GM12878 (cell line): ENCODE data around the gene CCT4. TPM values are rescaled to one million over a fixed set of nuclear protein-coding genes. Genes with fewer than 3 reads are reported as not detected.

Experiments used
- CBX3 ChIP-seq: fragments of 200-600 bp; sonication (generic); IDR thresholded peaks from 2 replicates; pipeline ENCODE4 v1.6.1; 2016; ENCODE audit warnings: low read depth, borderline replicate concordance
- DPF2 ChIP-seq: fragments of 450-650 bp; IDR thresholded peaks from 2 replicates; pipeline ENCODE4 v1.6.1; 2017; ENCODE audit warnings: mild to moderate bottlenecking
- E2F8 ChIP-seq: fragments of 450-650 bp; IDR thresholded peaks from 2 replicates; pipeline ENCODE4 v1.6.1; 2018; ENCODE audit warnings: mild to moderate bottlenecking, low read depth, moderate library complexity; ENCODE audit not compliant: partially characterized antibody
- EZH2 ChIP-seq: IDR thresholded peaks from 2 replicates; pipeline ENCODE4 v1.6.1; 2012; ENCODE audit warnings: low read depth, mild to moderate bottlenecking, control low read depth, inconsistent platforms, low read length, borderline replicate concordance; ENCODE audit not compliant: control insufficient read depth
- FOXK2 ChIP-seq: fragments of 450-650 bp; IDR thresholded peaks from 2 replicates; pipeline ENCODE4 v1.6.1; 2017; ENCODE audit warnings: mild to moderate bottlenecking, moderate library complexity
- HCFC1 ChIP-seq: fragments of 150-350 bp; IDR thresholded peaks from 2 replicates; pipeline ENCODE4 v1.6.1; 2014; ENCODE audit warnings: low read length
- KDM1A ChIP-seq: fragments of 200-600 bp; sonication (generic); IDR thresholded peaks from 2 replicates; pipeline ENCODE4 v1.6.1; 2016; ENCODE audit warnings: borderline replicate concordance
- NRF1 ChIP-seq: conservative IDR thresholded peaks from 2 replicates; pipeline ENCODE4 v1.6.1; 2011; ENCODE audit warnings: mild to moderate bottlenecking, low read depth, low read length, improper control_type of control experiment
- PAX5 ChIP-seq: IDR thresholded peaks from 2 replicates; pipeline ENCODE4 v1.6.1; 2011; ENCODE audit warnings: low read depth, low read length, borderline replicate concordance
- RFX5 ChIP-seq: IDR thresholded peaks from 2 replicates; pipeline ENCODE4 v1.6.1; 2011; ENCODE audit warnings: low read depth, low read length, improper control_type of control experiment
- SIN3A ChIP-seq: IDR thresholded peaks from 2 replicates; pipeline ENCODE4 v1.6.1; 2012; ENCODE audit warnings: low read depth, low read length, improper control_type of control experiment
- SMARCA5 ChIP-seq: fragments of 450-650 bp; IDR thresholded peaks from 2 replicates; pipeline ENCODE4 v1.6.1; 2017; ENCODE audit warnings: mild to moderate bottlenecking
- SREBF2 ChIP-seq: IDR thresholded peaks from 2 replicates; pipeline ENCODE4 v1.6.1; 2012; ENCODE audit warnings: mild to moderate bottlenecking, low read length
- SUPT20H ChIP-seq: IDR thresholded peaks from 2 replicates; pipeline ENCODE4 v1.6.1; 2011; ENCODE audit warnings: low read depth, mild to moderate bottlenecking, low read length, moderate library complexity, borderline replicate concordance; ENCODE audit not compliant: control insufficient read depth
- SUZ12 ChIP-seq: fragments of 200-600 bp; sonication (generic); IDR thresholded peaks from one replicate; pipeline ENCODE4 v1.6.1; 2018; ENCODE audit warnings: antibody characterized with exemption, mild to moderate bottlenecking; ENCODE audit not compliant: unreplicated experiment
- ZBED1 ChIP-seq: IDR thresholded peaks from 2 replicates; pipeline ENCODE4 v1.6.1; 2016; ENCODE audit warnings: borderline replicate concordance
- ZNF217 ChIP-seq: fragments of 450-650 bp; IDR thresholded peaks from 2 replicates; pipeline ENCODE4 v1.6.1; 2017; ENCODE audit warnings: antibody characterized with exemption, mild to moderate bottlenecking
- polyA plus RNA-seq, 11 experiments: library from polyadenylated mRNA; depleted of rRNA in 4 of 11; unstranded in 6 of 11; stranded (reverse) in 5 of 11; fragments of >200 nt; fragmentation: Nextera tagmentation in 4 of 11; fragmentation: Illumina TruSeq in 1 of 11; extraction: Ambion mirVana in 4 of 11; extraction: Trizol in 1 of 11; gene quantifications; 1 replicate in 1 of 11; 2 replicates in 10 of 11; pipeline versions ENCODE4 v1.2.1 to v1.2.3, GENCODE V29; 2011 to 2016; ENCODE audit warnings: inconsistent platforms in 2 of 11, missing spikeins in 2 of 11, low read depth in 1 of 11
- total RNA-seq, 4 experiments: library from RNA; depleted of rRNA in 3 of 4; stranded (reverse); fragments of >200 nt in 3 of 4; fragmentation: Illumina TruSeq in 1 of 4; extraction: Trizol in 1 of 4; gene quantifications; 2 replicates each; pipeline versions ENCODE4 v1.2.1 to v1.2.3, GENCODE V29; 2013 to 2021
- TF ChIP-seq, protein P1 (sequence below): fragments of 450-650 bp; formaldehyde crosslinking; IDR thresholded peaks from 2 replicates; pipeline ENCODE4 v1.5.0; 2022; ENCODE audit warnings: mild to moderate bottlenecking, missing genetic modification characterization
- TF ChIP-seq, protein P2 (sequence below): fragments of 450-650 bp; IDR thresholded peaks from 2 replicates; pipeline ENCODE4 v1.6.1; 2017; ENCODE audit warnings: mild to moderate bottlenecking, moderate library complexity
- TF ChIP-seq, protein P3 (sequence below): fragments of 450-650 bp; IDR thresholded peaks from 2 replicates; pipeline ENCODE4 v1.6.1; 2017; ENCODE audit warnings: borderline replicate concordance

Gene CCT4
- total and polyA plus RNA-seq, 10 of the 15 experiments (the other 5 are each of a cell fraction or from before 2014, with no cell fraction given), result 76.6 to 320 (median 211) TPM

GRCh38 chr2:61853847-61854563 lies 34.5 kb downstream of the CCT4 start, which contains the start of gene FAM161A (continued):
- TF ChIP-seq, protein P1, sequence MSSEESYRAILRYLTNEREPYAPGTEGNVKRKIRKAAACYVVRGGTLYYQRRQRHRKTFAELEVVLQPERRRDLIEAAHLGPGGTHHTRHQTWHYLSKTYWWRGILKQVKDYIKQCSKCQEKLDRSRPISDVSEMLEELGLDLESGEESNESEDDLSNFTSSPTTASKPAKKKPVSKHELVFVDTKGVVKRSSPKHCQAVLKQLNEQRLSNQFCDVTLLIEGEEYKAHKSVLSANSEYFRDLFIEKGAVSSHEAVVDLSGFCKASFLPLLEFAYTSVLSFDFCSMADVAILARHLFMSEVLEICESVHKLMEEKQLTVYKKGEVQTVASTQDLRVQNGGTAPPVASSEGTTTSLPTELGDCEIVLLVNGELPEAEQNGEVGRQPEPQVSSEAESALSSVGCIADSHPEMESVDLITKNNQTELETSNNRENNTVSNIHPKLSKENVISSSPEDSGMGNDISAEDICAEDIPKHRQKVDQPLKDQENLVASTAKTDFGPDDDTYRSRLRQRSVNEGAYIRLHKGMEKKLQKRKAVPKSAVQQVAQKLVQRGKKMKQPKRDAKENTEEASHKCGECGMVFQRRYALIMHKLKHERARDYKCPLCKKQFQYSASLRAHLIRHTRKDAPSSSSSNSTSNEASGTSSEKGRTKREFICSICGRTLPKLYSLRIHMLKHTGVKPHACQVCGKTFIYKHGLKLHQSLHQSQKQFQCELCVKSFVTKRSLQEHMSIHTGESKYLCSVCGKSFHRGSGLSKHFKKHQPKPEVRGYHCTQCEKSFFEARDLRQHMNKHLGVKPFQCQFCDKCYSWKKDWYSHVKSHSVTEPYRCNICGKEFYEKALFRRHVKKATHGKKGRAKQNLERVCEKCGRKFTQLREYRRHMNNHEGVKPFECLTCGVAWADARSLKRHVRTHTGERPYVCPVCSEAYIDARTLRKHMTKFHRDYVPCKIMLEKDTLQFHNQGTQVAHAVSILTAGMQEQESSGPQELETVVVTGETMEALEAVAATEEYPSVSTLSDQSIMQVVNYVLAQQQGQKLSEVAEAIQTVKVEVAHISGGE (CRISPR knock-in tag), result no peak
- TF ChIP-seq FOXK2 (no peak), HCFC1 (peak; percentile 55), EZH2 (no peak), ZBED1 (0 out of 2 replicates have a peak, but pooled peaks have one; percentile 38), CBX3 (no peak), E2F8 (peak; percentile 27), DPF2 (no peak), ZNF217 (no peak), SUZ12 (no peak), NRF1 (peak; percentile 61), SUPT20H (no peak), PAX5 (no peak), KDM1A (no peak), SREBF2 (no peak), SMARCA5 (no peak), SIN3A (peak; percentile 99), RFX5 (no peak)
- TF ChIP-seq, protein P2, sequence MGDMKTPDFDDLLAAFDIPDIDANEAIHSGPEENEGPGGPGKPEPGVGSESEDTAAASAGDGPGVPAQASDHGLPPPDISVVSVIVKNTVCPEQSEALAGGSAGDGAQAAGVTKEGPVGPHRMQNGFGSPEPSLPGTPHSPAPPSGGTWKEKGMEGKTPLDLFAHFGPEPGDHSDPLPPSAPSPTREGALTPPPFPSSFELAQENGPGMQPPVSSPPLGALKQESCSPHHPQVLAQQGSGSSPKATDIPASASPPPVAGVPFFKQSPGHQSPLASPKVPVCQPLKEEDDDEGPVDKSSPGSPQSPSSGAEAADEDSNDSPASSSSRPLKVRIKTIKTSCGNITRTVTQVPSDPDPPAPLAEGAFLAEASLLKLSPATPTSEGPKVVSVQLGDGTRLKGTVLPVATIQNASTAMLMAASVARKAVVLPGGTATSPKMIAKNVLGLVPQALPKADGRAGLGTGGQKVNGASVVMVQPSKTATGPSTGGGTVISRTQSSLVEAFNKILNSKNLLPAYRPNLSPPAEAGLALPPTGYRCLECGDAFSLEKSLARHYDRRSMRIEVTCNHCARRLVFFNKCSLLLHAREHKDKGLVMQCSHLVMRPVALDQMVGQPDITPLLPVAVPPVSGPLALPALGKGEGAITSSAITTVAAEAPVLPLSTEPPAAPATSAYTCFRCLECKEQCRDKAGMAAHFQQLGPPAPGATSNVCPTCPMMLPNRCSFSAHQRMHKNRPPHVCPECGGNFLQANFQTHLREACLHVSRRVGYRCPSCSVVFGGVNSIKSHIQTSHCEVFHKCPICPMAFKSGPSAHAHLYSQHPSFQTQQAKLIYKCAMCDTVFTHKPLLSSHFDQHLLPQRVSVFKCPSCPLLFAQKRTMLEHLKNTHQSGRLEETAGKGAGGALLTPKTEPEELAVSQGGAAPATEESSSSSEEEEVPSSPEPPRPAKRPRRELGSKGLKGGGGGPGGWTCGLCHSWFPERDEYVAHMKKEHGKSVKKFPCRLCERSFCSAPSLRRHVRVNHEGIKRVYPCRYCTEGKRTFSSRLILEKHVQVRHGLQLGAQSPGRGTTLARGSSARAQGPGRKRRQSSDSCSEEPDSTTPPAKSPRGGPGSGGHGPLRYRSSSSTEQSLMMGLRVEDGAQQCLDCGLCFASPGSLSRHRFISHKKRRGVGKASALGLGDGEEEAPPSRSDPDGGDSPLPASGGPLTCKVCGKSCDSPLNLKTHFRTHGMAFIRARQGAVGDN, result no peak
- TF ChIP-seq, protein P3, sequence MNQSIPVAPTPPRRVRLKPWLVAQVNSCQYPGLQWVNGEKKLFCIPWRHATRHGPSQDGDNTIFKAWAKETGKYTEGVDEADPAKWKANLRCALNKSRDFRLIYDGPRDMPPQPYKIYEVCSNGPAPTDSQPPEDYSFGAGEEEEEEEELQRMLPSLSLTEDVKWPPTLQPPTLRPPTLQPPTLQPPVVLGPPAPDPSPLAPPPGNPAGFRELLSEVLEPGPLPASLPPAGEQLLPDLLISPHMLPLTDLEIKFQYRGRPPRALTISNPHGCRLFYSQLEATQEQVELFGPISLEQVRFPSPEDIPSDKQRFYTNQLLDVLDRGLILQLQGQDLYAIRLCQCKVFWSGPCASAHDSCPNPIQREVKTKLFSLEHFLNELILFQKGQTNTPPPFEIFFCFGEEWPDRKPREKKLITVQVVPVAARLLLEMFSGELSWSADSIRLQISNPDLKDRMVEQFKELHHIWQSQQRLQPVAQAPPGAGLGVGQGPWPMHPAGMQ, result no peak
